CD4-positive, alpha-beta T cell (primary cell): ENCODE data around the gene TCF4. TPM values are rescaled to one million over a fixed set of nuclear protein-coding genes. Genes with fewer than 3 reads are reported as not detected.

Source experiments
- ATAC-seq: fragments of 200-7000 bp; cut with Tn5 transposase; one replicate; pipeline ENCODE4 v1.10.0; 2022; ENCODE audit warnings: mild to moderate bottlenecking; ENCODE audit not compliant: poor library complexity
- CTCF ChIA-PET: fragments of 350-600 bp; sonication (Branson Sonifier 250); formaldehyde crosslinking; loops from one replicate; lab custom pipeline; 2021; ENCODE audit warnings: antibody characterized with exemption, inconsistent platforms; lab: Charles Lee
- POLR2A ChIA-PET: fragments of 350-600 bp; sonication (Branson Sonifier 250); formaldehyde crosslinking; loops from one replicate; lab custom pipeline; 2021; ENCODE audit warnings: antibody characterized with exemption, inconsistent platforms; lab: Charles Lee
- DNase-seq, 14 experiments: peaks; one replicate each; pipeline ENCODE4 v3.0.0-alpha.2; 2013 to 2020; ENCODE audit warnings: mixed read lengths in 2 of 14
- H3K27ac ChIP-seq, 2 donors: one replicate each; pipeline versions ENCODE4 v1.5.1 to v1.7.0; 2013; ENCODE audit warnings: low read length in 2 of 2, low read depth in 1 of 2, mild to moderate bottlenecking in 1 of 2
- H3K27me3 ChIP-seq, 2 experiments: 1 replicate in 1 of 2; 2 replicates in 1 of 2; pipeline versions ENCODE4 v1.6.1 to v1.7.0; 2013; ENCODE audit warnings: low read length in 2 of 2, control low read depth in 1 of 2, mild to moderate bottlenecking in 1 of 2, moderate library complexity in 1 of 2; ENCODE audit not compliant: insufficient read depth in 2 of 2, control insufficient read depth in 1 of 2
- H3K36me3 ChIP-seq: one replicate; pipeline ENCODE4 v1.6.1; 2013; ENCODE audit warnings: low read length, control low read depth; ENCODE audit not compliant: insufficient read depth
- H3K4me1 ChIP-seq: one replicate; pipeline ENCODE4 v1.6.1; 2013; ENCODE audit warnings: low read length, control low read depth; ENCODE audit not compliant: insufficient read depth
- H3K4me3 ChIP-seq: one replicate; pipeline ENCODE4 v1.5.1; 2013; ENCODE audit warnings: mild to moderate bottlenecking, low read length, moderate library complexity
- H3K9me3 ChIP-seq, 2 experiments: 1 replicate in 1 of 2; 2 replicates in 1 of 2; pipeline versions ENCODE4 v1.6.1 to v1.7.0; 2013; ENCODE audit warnings: low read length in 2 of 2, mild to moderate bottlenecking in 2 of 2, control low read depth in 1 of 2, moderate library complexity in 1 of 2; ENCODE audit not compliant: control insufficient read depth in 1 of 2, insufficient read depth in 1 of 2
- H3K27ac Mint-ChIP-seq: one replicate; pipeline ENCODE4 v1.8.0; 2020; ENCODE audit warnings: mixed read lengths
- H3K27me3 Mint-ChIP-seq: one replicate; pipeline ENCODE4 v1.8.0; 2021; ENCODE audit warnings: mixed read lengths
- H3K36me3 Mint-ChIP-seq: one replicate; pipeline ENCODE4 v1.8.0; 2021; ENCODE audit warnings: low read depth, mixed read lengths
- H3K4me1 Mint-ChIP-seq: one replicate; pipeline ENCODE4 v1.8.0; 2021; ENCODE audit warnings: low read depth, mixed read lengths
- H3K4me3 Mint-ChIP-seq: one replicate; pipeline ENCODE4 v1.8.0; 2020; ENCODE audit warnings: mild to moderate bottlenecking, mixed read lengths
- H3K9me3 Mint-ChIP-seq: one replicate; pipeline ENCODE4 v1.8.0; 2020; ENCODE audit warnings: mixed read lengths
- intact Hi-C, 2 experiments: fragments of 100-400 bp; cut with DNase I in 1 of 2; cut with micrococcal nuclease in 1 of 2; formaldehyde crosslinking; loops; one replicate each; pipeline versions ENCODE4 v1.15.1 to v1.9.0; 2023 to 2025; cut with DNase I, micrococcal nuclease
- total RNA-seq, 174 experiments: library from RNA in 2 of 174; stranded (reverse) in 2 of 174; gene quantifications; one replicate each; pipeline ENCODE4 v1.2.3 and lab custom pipeline; 2021 to 2026
- TF ChIP-seq, protein P1 (sequence below): fragments of 200-600 bp; IDR thresholded peaks from one replicate; pipeline ENCODE4 v1.8.0; 2022; ENCODE audit warnings: antibody characterized with exemption, mild to moderate bottlenecking

The TCF4 gene
- total RNA-seq, 2 experiments from 2014 or later, result 3.0 to 3.2 TPM

DNA sequence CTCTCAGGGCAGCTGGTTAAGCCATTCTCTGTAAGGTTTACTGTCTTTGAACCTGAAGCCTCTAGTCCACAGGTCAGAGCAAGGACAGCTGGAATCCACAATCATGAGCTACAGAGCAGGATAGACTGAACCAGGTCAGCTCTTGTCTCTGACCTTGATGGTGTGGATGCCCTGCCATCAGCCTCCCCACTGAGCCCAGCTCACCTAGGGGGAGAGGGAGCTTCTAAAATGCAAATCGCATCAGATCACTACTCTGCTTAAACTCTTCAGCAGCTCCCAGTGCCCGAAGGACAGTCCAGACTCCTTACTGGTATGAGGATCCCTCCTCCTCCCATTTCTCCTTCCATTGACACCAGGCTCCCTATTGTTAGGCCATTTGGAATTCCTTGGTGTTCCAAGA is 373.5 kb downstream of the TCF4 start:
- Mint-ChIP-seq H3K9me3 (peaks cover 2% of the 10 kb centered on the region), H3K4me3 (no peak overlapping the region), H3K36me3 (no peaks in the 10 kb centered on the region), H3K4me1 (no peaks in the 10 kb centered on the region), H3K27ac (no peak overlapping the region), H3K27me3 (no peaks in the 10 kb centered on the region)
- Histone ChIP-seq H3K27ac (no peak overlapping the region), H3K9me3 (peaks cover 0 to 10% of the 10 kb centered on the region in 2 experiments), H3K4me3 (no peak overlapping the region), H3K36me3 (no peaks in the 10 kb centered on the region), H3K4me1 (no peaks in the 10 kb centered on the region), H3K27me3 (no peaks in the 10 kb centered on the region)
- no peak for DNase-seq
- POLR2A ChIA-PET, result no interaction called here
- TF ChIP-seq, protein P1, sequence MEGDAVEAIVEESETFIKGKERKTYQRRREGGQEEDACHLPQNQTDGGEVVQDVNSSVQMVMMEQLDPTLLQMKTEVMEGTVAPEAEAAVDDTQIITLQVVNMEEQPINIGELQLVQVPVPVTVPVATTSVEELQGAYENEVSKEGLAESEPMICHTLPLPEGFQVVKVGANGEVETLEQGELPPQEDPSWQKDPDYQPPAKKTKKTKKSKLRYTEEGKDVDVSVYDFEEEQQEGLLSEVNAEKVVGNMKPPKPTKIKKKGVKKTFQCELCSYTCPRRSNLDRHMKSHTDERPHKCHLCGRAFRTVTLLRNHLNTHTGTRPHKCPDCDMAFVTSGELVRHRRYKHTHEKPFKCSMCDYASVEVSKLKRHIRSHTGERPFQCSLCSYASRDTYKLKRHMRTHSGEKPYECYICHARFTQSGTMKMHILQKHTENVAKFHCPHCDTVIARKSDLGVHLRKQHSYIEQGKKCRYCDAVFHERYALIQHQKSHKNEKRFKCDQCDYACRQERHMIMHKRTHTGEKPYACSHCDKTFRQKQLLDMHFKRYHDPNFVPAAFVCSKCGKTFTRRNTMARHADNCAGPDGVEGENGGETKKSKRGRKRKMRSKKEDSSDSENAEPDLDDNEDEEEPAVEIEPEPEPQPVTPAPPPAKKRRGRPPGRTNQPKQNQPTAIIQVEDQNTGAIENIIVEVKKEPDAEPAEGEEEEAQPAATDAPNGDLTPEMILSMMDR, result no peak
- CTCF ChIA-PET, result no interaction called here
- ATAC-seq, result no peak
- intact Hi-C loops, result no loop called here

DNA sequence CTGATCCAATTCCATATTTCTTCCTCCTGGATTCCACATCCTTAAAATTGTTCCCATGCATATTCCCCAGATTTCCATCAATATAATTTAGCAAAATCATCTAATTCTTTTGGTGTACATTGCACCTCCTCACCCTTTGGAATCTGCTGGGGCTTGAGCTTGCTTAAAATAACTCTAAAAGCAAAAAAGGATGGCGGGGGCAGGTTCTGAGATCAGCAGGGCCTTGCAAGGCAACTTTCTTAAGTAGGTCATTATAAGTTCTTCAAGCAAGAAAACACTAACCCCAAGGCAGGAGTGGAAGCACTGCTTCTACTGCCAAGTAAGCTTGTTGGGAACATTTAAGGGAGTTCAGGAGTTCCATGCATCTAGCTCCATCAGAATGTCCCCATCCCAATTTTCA is 374.4 kb downstream of the TCF4 start:
- Histone ChIP-seq H3K27me3 (no peaks in the 10 kb centered on the region), H3K9me3 (peaks cover 0 to 8% of the 10 kb centered on the region in 2 experiments), H3K36me3 (no peaks in the 10 kb centered on the region), H3K4me3 (no peak overlapping the region), H3K27ac (no peak overlapping the region), H3K4me1 (no peaks in the 10 kb centered on the region)
- no peaks in the 10 kb centered on the region for H3K27me3 Mint-ChIP-seq
- no peaks in the 10 kb centered on the region for H3K36me3 Mint-ChIP-seq
- H3K4me3 Mint-ChIP-seq, result no peak overlapping the region
- no peak overlapping the region for H3K27ac Mint-ChIP-seq
- TF ChIP-seq, protein P1, result no peak
- intact Hi-C loops, result no loop called here
- H3K9me3 Mint-ChIP-seq, result no peaks in the 10 kb centered on the region
- ChIA-PET CTCF (no interaction called here), POLR2A (no interaction called here)
- ATAC-seq (no peak), DNase-seq (no peak)
- H3K4me1 Mint-ChIP-seq, result no peaks in the 10 kb centered on the region

DNA sequence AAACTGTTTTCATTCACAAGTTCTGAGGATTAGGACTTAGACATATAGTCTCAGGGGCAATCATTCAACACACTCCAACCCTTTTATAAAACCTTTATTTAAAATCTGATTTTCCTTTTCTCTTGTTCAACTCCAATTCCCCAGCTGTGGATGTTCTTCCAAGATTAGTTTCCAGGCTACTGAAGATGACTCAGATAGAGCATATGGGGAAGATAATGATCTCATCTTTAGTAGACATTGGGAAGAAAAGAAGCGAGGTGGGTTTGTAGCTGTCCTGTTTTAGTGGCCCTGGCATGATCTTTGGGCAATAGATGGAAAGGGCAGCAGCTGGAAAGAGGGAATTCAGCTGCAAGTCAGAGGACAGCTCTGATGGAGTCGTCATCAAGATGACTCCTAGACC is 381.1 kb downstream of the TCF4 start:
- Histone ChIP-seq H3K27ac (no peak overlapping the region), H3K36me3 (no peaks in the 10 kb centered on the region), H3K4me1 (no peaks in the 10 kb centered on the region), H3K27me3 (no peaks in the 10 kb centered on the region), H3K4me3 (no peak overlapping the region), H3K9me3 (no peaks in the 10 kb centered on the region)
- no peaks in the 10 kb centered on the region for H3K27me3 Mint-ChIP-seq
- TF ChIP-seq, protein P1, result no peak
- DNase-seq, result no peak
- no peaks in the 10 kb centered on the region for H3K36me3 Mint-ChIP-seq
- ATAC-seq, result no peak
- no peaks in the 10 kb centered on the region for H3K4me1 Mint-ChIP-seq
- no peak overlapping the region for H3K4me3 Mint-ChIP-seq
- intact Hi-C loops, result no loop called here
- H3K9me3 Mint-ChIP-seq, result peaks cover 3% of the 10 kb centered on the region
- POLR2A ChIA-PET, result no interaction called here
- CTCF ChIA-PET, result no interaction called here
- no peak overlapping the region for H3K27ac Mint-ChIP-seq
